ENCODE data around the gene ZMIZ1.

Gene ZMIZ1, protein sequence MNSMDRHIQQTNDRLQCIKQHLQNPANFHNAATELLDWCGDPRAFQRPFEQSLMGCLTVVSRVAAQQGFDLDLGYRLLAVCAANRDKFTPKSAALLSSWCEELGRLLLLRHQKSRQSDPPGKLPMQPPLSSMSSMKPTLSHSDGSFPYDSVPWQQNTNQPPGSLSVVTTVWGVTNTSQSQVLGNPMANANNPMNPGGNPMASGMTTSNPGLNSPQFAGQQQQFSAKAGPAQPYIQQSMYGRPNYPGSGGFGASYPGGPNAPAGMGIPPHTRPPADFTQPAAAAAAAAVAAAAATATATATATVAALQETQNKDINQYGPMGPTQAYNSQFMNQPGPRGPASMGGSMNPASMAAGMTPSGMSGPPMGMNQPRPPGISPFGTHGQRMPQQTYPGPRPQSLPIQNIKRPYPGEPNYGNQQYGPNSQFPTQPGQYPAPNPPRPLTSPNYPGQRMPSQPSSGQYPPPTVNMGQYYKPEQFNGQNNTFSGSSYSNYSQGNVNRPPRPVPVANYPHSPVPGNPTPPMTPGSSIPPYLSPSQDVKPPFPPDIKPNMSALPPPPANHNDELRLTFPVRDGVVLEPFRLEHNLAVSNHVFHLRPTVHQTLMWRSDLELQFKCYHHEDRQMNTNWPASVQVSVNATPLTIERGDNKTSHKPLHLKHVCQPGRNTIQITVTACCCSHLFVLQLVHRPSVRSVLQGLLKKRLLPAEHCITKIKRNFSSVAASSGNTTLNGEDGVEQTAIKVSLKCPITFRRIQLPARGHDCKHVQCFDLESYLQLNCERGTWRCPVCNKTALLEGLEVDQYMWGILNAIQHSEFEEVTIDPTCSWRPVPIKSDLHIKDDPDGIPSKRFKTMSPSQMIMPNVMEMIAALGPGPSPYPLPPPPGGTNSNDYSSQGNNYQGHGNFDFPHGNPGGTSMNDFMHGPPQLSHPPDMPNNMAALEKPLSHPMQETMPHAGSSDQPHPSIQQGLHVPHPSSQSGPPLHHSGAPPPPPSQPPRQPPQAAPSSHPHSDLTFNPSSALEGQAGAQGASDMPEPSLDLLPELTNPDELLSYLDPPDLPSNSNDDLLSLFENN

GRCh38 chr10:79068562-79069324 lies at the start of gene ZMIZ1:
Gene ZMIZ1, plus strand, starts transcription at chr10:79068966. Its CDS starts 132,667 bp downstream, at chr10:79201633.
- peak; percentile 69 for DNase-seq

DNA sequence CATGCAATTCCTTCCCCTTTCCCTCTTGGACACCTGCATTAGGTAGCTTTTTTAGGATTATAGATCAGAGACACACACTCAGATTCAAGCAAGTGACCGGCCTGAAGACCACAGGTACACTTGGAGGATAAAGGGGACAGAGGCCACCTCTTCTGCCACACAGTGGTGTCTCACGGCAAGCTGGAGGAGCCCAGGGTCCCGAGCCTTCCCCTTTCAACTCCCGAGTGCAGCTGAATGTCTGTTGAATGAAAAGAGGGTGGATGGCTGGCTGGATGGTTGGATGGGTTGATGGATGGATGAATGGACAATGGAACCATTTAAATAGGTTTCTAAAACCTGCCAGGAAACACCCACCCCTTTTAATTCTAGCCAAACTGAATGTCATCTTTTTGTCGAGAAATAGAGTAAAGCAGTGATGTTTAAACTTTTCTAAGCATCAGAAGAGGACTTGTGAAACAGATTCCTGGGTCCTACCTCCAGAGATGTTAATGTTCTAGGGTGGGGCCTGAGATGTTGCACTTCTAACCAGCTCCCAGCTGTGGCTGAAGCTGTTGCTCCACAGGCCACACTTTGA lies 49.2 kb upstream of the ZMIZ1 start:
- DNase-seq: no peak

DNA sequence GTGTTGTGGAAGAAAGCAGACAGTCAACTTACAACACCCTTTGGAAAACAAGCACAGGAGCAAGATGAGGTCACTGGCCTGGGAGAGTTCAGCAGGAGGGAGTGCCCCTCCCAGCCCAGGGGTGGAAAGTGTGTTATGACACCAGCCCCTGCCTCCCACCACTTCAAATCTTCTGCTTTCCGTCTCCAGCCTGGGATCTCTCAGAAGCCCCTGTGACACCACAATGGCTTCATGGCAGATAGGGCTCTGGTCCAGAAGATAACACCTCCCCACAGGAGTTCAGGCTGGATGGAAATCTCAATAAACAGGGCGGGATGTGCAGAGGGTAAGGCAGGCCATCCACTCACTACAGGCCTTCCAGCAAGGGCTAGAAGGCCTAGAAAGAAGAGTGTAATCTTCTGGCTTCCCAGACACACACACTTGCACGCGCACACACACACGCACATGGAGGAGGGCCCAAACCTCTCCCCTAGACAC lies 48.7 kb upstream of the ZMIZ1 start:
- DNase-seq: no peak

GRCh38 chr10:79020605-79021004 lies 48.2 kb upstream of the ZMIZ1 start:
- DNase-seq: no peak

GRCh38 chr10:79021331-79021907 lies 47.3 kb upstream of the ZMIZ1 start:
- DNase-seq: no peak

- DNase-seq: no peak
Measured at GRCh38 chr10:79021948-79022499, 46.7 kb upstream of the ZMIZ1 start.

DNA sequence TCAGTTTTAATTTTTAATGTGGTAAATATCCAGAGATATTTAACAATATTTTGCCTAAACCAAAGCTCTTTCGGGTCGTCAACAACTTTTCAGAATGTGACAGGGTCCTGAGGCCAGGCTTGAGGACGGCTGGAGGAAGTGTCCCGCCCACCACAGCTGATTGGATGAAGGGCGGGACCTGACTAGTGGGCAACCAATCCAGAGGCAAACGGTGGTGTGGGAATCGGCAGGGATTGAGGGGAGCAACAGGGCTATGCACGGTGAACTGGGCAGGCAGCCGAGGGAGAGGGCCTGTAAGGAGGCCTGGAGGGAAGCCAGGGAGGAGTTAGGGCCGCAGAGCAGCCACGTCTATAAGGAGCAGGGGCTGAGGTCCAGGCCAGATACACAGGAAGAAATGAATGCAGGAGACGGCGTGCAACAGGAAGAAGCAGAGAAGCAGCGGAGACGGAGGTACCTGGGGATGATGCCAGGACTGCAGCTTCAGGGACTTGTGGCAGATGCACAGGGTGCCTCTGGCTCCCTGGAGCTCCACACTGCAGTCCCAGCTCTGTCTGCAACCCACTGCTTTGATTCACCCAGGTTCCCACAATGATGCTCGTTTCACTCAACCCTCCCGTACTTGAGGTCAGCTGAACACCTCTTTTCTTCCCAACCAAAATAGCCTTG lies 46.1 kb upstream of the ZMIZ1 start:
- DNase-seq: no peak

DNA sequence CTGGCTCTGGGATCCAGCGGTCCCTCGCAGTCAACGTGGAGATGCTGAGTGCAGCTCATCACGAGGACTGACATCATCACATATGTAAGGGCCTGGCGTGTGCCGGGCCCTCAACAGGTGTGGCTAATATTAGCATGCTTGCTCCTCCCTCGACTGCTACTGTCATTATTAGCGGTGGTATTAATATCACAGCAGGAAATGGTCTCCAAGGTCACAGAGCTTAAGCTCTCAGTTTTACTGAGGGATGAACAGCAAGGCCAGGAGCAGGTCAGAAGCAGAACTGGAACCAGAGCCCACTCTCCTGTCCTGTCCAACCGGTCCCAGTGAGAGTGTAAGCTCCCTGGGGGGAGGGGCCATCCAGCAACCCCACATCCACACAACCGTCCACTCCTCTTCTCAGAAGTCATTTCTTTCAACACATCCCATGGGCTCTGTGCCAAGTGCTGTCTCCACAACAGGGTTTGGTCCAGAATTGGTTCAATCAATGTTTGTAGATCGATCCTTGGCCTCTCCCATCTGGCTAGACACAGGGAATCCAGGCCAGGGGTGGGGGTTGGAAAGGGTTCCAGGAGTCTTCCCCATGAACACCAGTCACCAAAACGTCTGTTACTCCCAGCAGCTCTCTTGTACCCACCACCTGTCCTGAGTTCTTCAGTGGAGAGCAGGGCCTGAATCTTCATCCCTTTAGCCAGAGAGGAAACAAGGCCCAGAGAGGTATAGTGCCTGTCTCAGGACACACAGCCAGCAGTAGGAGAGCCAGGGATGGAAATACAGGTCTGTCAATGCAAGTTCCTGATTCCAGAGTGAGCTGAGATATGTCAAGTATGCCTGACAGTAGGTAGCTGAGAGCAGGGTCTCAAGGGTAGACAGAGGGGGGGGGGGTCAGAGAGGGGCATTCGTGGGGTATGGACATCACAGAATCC lies 45.3 kb upstream of the ZMIZ1 start:
- no peak for DNase-seq

GRCh38 chr10:79024296-79024695 lies 44.5 kb upstream of the ZMIZ1 start:
- no peak for DNase-seq

DNA sequence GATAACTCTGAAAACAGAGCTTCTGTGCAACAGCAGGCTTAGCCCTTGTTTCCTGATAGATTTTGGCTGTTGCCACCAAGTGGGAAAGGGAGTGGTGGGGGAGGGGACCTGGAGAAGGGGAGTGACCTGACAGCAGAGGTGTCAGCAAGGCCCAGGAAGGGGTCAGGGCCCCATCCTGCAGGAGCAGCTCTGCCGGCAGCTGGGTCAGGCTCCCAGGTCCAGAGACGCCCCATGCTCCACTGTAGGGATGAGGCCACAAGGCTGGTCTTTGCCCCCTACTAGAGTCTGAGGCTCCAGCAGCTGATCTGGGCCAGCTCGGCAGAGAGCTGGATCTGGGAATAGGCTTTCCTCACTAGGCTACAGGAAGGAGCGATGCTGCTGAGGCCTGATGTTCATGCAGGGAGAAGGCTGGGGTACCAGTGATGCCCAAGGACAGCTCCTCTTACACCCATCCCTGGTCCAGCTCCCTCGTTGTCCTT lies 44.0 kb upstream of the ZMIZ1 start:
- no peak for DNase-seq

DNA sequence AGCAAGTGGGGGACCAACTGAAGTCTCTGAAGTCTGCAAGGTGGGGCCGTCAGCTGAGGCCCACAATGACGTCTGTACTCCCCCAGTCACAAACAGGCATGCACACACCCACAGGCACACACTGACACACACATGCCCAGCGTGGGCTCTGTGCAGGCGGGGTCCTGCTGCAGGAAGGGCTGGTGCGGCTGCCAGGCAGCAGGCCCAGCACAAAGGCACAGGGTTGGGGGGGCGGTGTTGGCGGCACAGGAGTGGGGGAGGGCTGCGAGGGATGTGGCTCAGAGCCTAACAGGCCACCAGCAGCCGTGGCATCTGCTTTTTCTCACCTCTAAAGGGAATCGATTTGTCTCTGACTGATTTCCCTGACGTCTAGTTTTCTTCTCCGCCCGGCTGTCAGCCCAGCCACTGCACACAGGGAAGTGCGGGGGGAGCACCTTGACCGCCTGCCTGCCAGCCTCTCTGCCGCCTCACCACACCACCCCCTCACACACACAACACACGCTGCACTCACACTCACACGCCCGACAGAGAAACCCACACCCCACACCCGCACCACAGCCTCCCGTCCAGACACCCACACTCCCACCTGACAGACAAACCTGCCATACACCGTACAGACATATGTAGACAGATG lies 43.5 kb upstream of the ZMIZ1 start:
- no peak for DNase-seq

DNA sequence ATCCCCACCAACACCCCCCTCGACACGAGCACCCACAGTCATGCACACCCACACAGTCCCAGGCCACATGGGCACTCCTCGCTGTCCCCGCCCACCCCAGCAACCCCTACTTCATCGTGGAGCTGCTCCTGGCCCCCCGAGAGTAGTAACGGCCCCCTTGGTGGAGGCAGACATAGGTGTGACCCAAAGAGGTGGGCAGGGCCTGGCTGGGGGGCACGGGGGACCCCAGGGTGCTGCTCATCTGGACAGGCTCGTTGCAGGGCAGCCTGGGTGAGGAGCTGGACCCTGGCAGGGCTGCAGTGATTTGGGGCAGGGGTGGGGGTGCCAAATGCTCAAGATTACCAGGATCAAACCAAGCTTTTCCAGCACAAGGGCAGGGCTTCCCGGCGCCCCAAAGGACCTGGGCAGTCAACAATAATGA lies 42.4 kb upstream of the ZMIZ1 start:
- DNase-seq: no peak

GRCh38 chr10:79026806-79027146 lies 42.0 kb upstream of the ZMIZ1 start:
- no peak for DNase-seq

DNA sequence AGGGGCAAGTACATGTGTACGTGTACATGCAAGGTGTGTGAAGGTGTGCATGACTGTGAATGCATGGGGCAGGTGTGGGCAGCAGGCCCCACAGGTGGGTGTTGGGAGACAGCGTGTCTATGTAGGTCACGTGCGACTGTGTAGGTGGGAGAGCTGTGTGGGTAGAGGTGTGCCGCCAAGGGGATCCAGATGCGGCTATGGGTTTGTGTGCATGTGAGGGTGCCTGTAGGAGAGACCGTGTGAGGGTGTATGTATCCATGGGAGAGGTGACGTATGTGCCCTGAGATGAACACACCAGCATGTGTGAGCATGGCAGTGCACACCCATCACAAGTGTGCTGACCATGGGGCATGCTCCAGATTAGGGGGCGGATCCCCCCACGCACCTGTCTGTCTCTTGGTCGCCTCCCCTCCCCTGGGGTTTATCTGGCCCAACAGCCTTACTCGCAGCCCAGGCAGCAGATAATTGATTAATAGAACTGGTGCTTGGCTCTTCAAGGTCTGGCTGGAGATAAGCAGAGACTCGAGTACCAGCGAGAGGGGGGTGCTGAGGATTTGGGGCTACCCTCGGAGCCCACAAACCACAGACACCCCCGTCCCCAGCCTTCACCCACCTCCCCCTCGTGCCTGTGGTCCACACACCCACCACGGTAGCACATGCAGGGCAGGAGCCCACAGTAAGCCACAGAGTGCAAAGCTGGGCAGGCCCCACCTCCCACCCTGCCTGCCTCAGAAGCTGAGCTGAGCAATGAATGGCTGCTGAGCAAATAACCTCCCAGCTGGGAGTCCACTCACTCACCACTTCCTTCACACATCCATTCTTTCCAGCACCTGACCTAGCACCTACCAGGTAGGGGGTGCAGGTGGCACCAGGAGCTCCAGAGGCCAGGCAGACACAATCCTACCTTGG lies 41.4 kb upstream of the ZMIZ1 start:
- DNase-seq: no peak

- no peak for DNase-seq
Measured at GRCh38 chr10:79028056-79028430, 40.7 kb upstream of the ZMIZ1 start.

GRCh38 chr10:79028451-79029010 lies 40.2 kb upstream of the ZMIZ1 start:
- no peak for DNase-seq

DNA sequence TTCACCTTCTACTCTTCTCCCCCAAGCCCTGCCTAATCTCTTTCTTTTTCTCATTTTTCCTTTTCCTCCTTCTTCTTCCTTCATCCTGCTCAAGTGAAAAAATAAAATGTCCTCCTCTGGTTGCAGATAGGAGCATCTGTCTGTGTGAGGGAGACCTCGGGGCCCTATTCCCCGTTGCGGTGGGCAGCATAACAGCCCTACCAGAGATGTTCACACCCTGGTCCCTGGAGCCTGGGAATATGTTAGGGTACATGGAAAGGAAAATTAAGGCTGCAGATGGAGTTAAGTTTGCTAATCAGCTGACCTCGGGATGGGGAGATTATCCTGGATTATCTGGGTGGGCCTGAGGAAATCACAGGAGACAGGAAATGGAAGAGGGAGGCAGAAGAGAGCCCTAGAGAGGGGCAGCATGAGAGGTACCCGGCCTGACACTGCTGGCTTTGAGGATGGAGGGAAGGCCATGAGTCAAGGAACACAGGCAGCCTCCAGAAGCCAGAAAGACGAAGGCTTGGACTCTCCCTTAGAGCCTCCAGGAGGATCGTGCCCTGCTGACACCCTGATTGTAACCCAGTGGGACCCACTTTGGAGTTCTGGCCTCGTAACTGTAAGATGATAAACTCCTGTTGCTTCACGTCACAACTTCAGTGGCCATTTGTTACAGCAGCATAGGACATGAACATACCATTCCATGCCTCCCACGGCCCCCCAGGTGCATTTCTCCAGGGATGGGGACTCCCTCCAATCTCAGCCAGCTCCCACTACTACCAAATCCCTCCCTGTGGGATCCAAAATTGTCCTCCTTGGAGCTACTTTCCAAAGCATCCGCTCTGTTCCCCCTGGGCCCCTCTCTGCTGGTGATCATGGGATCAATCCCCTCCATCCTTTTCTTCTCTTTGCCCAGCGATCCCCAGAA lies 39.0 kb upstream of the ZMIZ1 start:
- DNase-seq: no peak

Data from activated CD4-positive, alpha-beta T cell treated with anti-CD3 and anti-CD28 coated beads for 1 hour (primary cell).